Posterior vena cava (tissue), 2 donors: ENCODE results near the gene CTIF. TPM values are rescaled to one million over a fixed set of nuclear protein-coding genes. Genes with fewer than 3 reads are reported as not detected.

ENCODE experiments used
- DNase-seq: peaks from one replicate; pipeline ENCODE4 v3.0.0-alpha.2; 2020; ENCODE audit warnings: low spot score
- intact Hi-C, 2 donors: fragments of 100-400 bp; cut with DNase I; formaldehyde crosslinking; loops; one replicate each; pipeline versions ENCODE4 v1.14.1 to v1.14.2; 2022 to 2023
- total RNA-seq, 2 donors: library from RNA; stranded (reverse); fragmentation: NEBNext Ultra II Directional; extraction: Animal tissue kit (Norgen Biotek cat#: 25700); gene quantifications; one replicate each; pipeline ENCODE4 v1.2.1, GENCODE V29; 2021
- donor health status: DM: yes; HTN: yes; CAD: no.
- donor health status: DM: yes; HTN: yes; CAD: no.

The CTIF gene
- total RNA-seq, 2 donors from 2014 or later: 87.8 to 116 TPM

- intact Hi-C loops: loop anchor here in 1 of 2 donors (10.0 kb wide), 1 partner anchor 85 kb away; no protein-coding TSS in a partner anchor
- DNase-seq: no peak
These were observed 91.0 kb downstream of the CTIF start for GRCh38 chr18:48629730-48630324.

- no peak for DNase-seq
- intact Hi-C loops: no loop called here
These were observed 93.0 kb downstream of the CTIF start for GRCh38 chr18:48631851-48632250.

GRCh38 chr18:48632676-48633257 is 93.9 kb downstream of the CTIF start:
- DNase-seq: no peak
- intact Hi-C loops: no loop called here

- no peak for DNase-seq
These were observed 95.7 kb downstream of the CTIF start for GRCh38 chr18:48634491-48634890.

GRCh38 chr18:48634975-48635374 is 96.1 kb downstream of the CTIF start:
- intact Hi-C loops: no loop called here
- no peak for DNase-seq

More at GRCh38 chr18:48634491-48634890, 95.7 kb downstream of the CTIF start:
- intact Hi-C loops: no loop called here

GRCh38 chr18:48635806-48636205 is 97.0 kb downstream of the CTIF start:
- intact Hi-C loops: no loop called here
- no peak for DNase-seq

GRCh38 chr18:48636436-48636835 is 97.6 kb downstream of the CTIF start:
- intact Hi-C loops: no loop called here
- no peak for DNase-seq

- intact Hi-C loops: no loop called here
- DNase-seq: no peak
These were observed 98.5 kb downstream of the CTIF start for GRCh38 chr18:48637081-48637990.

- intact Hi-C loops: no loop called here
- no peak for DNase-seq
These were observed 99.6 kb downstream of the CTIF start for GRCh38 chr18:48638451-48638850.

GRCh38 chr18:48638896-48639771 is 100.3 kb downstream of the CTIF start:
- intact Hi-C loops: no loop called here
- no peak for DNase-seq

- intact Hi-C loops: no loop called here
- no peak for DNase-seq
These were observed 101.1 kb downstream of the CTIF start for GRCh38 chr18:48639772-48640432.

GRCh38 chr18:48640566-48641270 is 101.9 kb downstream of the CTIF start:
- no peak for DNase-seq
- intact Hi-C loops: no loop called here

GRCh38 chr18:48641981-48642380 is 103.2 kb downstream of the CTIF start:
- no peak for DNase-seq
- intact Hi-C loops: no loop called here

- intact Hi-C loops: no loop called here
- DNase-seq: no peak
These were observed 103.7 kb downstream of the CTIF start for GRCh38 chr18:48642503-48642902.

GRCh38 chr18:48643262-48643661 is 104.4 kb downstream of the CTIF start:
- intact Hi-C loops: no loop called here
- no peak for DNase-seq

GRCh38 chr18:48644029-48644428 is 105.2 kb downstream of the CTIF start:
- intact Hi-C loops: no loop called here

GRCh38 chr18:48645427-48646002 is 106.7 kb downstream of the CTIF start:
- no peak for DNase-seq

More at GRCh38 chr18:48644029-48644428, 105.2 kb downstream of the CTIF start:
- no peak for DNase-seq

GRCh38 chr18:48646976-48647375 is 108.1 kb downstream of the CTIF start:
- intact Hi-C loops: no loop called here

More at GRCh38 chr18:48645427-48646002, 106.7 kb downstream of the CTIF start:
- intact Hi-C loops: no loop called here

More at GRCh38 chr18:48646976-48647375, 108.1 kb downstream of the CTIF start:
- DNase-seq: no peak
